ENCODE data around the gene MRPS9. TPM values are rescaled to one million over a fixed set of nuclear protein-coding genes. Genes with fewer than 3 reads are reported as not detected.

MRPS9 gene
- total and polyA plus RNA-seq, 12 donors: 24.1 to 76.3 (median 40.4) TPM

GRCh38 chr2:105068875-105069274, 31.0 kb downstream of the MRPS9 start:
- intact Hi-C loops (cut with DNase I): no loop called here
- H3K4me1 ChIP-seq (replicated peaks in 1 of 2): no peaks in the 10 kb centered on the region
- H3K27ac ChIP-seq: no peak overlapping the region
- WGBS, 4 donors: 95 to 100% (median 97%) methylated on average over 5 of the region's 5 CpGs
- no peak for DNase-seq
- no peak overlapping the region for H3K4me3 ChIP-seq
- TF ChIP-seq POLR2A (IDR thresholded peaks at IDR 0.05) (no peak), CTCF (IDR thresholded peaks at IDR 0.05) (no peak)
- no peaks in the 10 kb centered on the region for H3K36me3 ChIP-seq (replicated peaks in 1 of 2)
- H3K9me3 ChIP-seq (replicated peaks in 1 of 3): peaks cover 0 to 6% (median 0%) of the 10 kb centered on the region in 3 donors
- H3K27me3 ChIP-seq: no peaks in the 10 kb centered on the region

- WGBS, 4 donors: 93 to 98% (median 94%) methylated on average over 7 of the region's 7 CpGs
- no peak for TF ChIP-seq POLR2A (IDR thresholded peaks at IDR 0.05)
- no peak for TF ChIP-seq CTCF (IDR thresholded peaks at IDR 0.05)
- intact Hi-C loops (cut with DNase I): no loop called here
Observed at GRCh38 chr2:105070010-105070865, 32.4 kb downstream of the MRPS9 start.

GRCh38 chr2:105071379-105071778, 33.5 kb downstream of the MRPS9 start:
- TF ChIP-seq CTCF (IDR thresholded peaks at IDR 0.05): no peak
- no peak for TF ChIP-seq POLR2A (IDR thresholded peaks at IDR 0.05)
- Histone ChIP-seq H3K27me3 (no peaks in the 10 kb centered on the region), H3K36me3 (replicated peaks in 1 of 2) (no peaks in the 10 kb centered on the region), H3K4me1 (replicated peaks in 1 of 2) (no peaks in the 10 kb centered on the region), H3K4me3 (no peak overlapping the region), H3K27ac (no peak overlapping the region), H3K9me3 (replicated peaks in 1 of 3) (peaks cover 0 to 8% (median 0%) of the 10 kb centered on the region in 3 donors)
- WGBS, 4 donors: 95 to 97% (median 97%) methylated on average over 4 of the region's 4 CpGs
- DNase-seq: no peak
- intact Hi-C loops (cut with DNase I): no loop called here

More at GRCh38 chr2:105070010-105070865, 32.4 kb downstream of the MRPS9 start:
- H3K9me3 ChIP-seq (replicated peaks in 1 of 3): peaks cover 0 to 8% (median 0%) of the 10 kb centered on the region in 3 donors
- no peak overlapping the region for H3K4me3 ChIP-seq
- no peak overlapping the region for H3K27ac ChIP-seq
- no peaks in the 10 kb centered on the region for H3K36me3 ChIP-seq (replicated peaks in 1 of 2)
- DNase-seq: no peak
- no peaks in the 10 kb centered on the region for H3K4me1 ChIP-seq (replicated peaks in 1 of 2)
- no peaks in the 10 kb centered on the region for H3K27me3 ChIP-seq

GRCh38 chr2:105072039-105072438, 34.2 kb downstream of the MRPS9 start:
- TF ChIP-seq POLR2A (IDR thresholded peaks at IDR 0.05) (no peak), CTCF (IDR thresholded peaks at IDR 0.05) (no peak)
- no peak overlapping the region for H3K4me3 ChIP-seq
- H3K4me1 ChIP-seq (replicated peaks in 1 of 2): no peaks in the 10 kb centered on the region
- H3K27ac ChIP-seq: no peak overlapping the region
- 89 to 94% (median 91%) methylated on average over 2 of the region's 2 CpGs for WGBS, 4 donors
- H3K9me3 ChIP-seq (replicated peaks in 1 of 3): peaks cover 0 to 8% (median 0%) of the 10 kb centered on the region in 3 donors
- DNase-seq: no peak
- no peaks in the 10 kb centered on the region for H3K27me3 ChIP-seq
- H3K36me3 ChIP-seq (replicated peaks in 1 of 2): no peaks in the 10 kb centered on the region
- intact Hi-C loops (cut with DNase I): no loop called here
